GM23338 (cell line): ENCODE results near the gene ZC3H12C. TPM values are rescaled to one million over a fixed set of nuclear protein-coding genes. Genes with fewer than 3 reads are reported as not detected.

Experiments used
- ATAC-seq: fragments of 200-7000 bp; cut with Tn5 transposase; 3 replicates; pipeline ENCODE4 v1.9.1; 2020
- DNase-seq: peaks from one replicate; pipeline ENCODE4 v3.0.0-alpha.2; 2015; ENCODE audit warnings: low spot score
- H2AFZ ChIP-seq: fragments of 200-600 bp; sonication (generic); 2 replicates; pipeline ENCODE4 v1.8.0; 2016; ENCODE audit warnings: antibody characterized with exemption, mild to moderate bottlenecking, moderate library complexity
- H3F3A ChIP-seq: fragments of 200-600 bp; sonication (generic); replicated peaks from 2 replicates; pipeline ENCODE4 v1.8.0; 2017; ENCODE audit warnings: antibody characterized with exemption, mixed run types, low read depth
- H3K27ac ChIP-seq: fragments of 200-600 bp; sonication (generic); 2 replicates; pipeline ENCODE4 v1.6.1; 2016; ENCODE audit warnings: low read depth
- H3K27me3 ChIP-seq: fragments of 200-600 bp; sonication (generic); 2 replicates; pipeline ENCODE4 v1.8.0; 2016; ENCODE audit warnings: mild to moderate bottlenecking, mixed run types, moderate library complexity; ENCODE audit not compliant: insufficient read depth
- H3K36me3 ChIP-seq: fragments of 200-600 bp; sonication (generic); 2 replicates; pipeline ENCODE4 v1.8.0; 2016; ENCODE audit warnings: mild to moderate bottlenecking; ENCODE audit not compliant: insufficient read depth
- H3K4me1 ChIP-seq: fragments of 200-600 bp; sonication (generic); 2 replicates; pipeline ENCODE4 v1.8.0; 2016; ENCODE audit warnings: mild to moderate bottlenecking, moderate library complexity; ENCODE audit not compliant: insufficient read depth
- H3K4me2 ChIP-seq: fragments of 200-600 bp; sonication (generic); 2 replicates; pipeline ENCODE4 v1.7.1; 2017; ENCODE audit warnings: mixed run types
- H3K4me3 ChIP-seq: fragments of 200-600 bp; sonication (generic); 2 replicates; pipeline ENCODE4 v1.6.1; 2016; ENCODE audit warnings: mixed run types
- H3K79me2 ChIP-seq: fragments of 200-600 bp; sonication (generic); replicated peaks from 2 replicates; pipeline ENCODE4 v1.8.0; 2017; ENCODE audit warnings: mild to moderate bottlenecking; ENCODE audit not compliant: insufficient read depth
- H3K9me2 ChIP-seq: fragments of 200-600 bp; sonication (generic); 2 replicates; pipeline ENCODE4 v1.8.0; 2017; ENCODE audit not compliant: insufficient read depth
- H4K20me1 ChIP-seq: fragments of 200-600 bp; sonication (generic); replicated peaks from 2 replicates; pipeline ENCODE4 v1.8.0; 2017; ENCODE audit warnings: mild to moderate bottlenecking; ENCODE audit not compliant: insufficient read depth
- H3K27ac Mint-ChIP-seq: 2 replicates; pipeline ENCODE4 v1.8.0; 2020; ENCODE audit warnings: inconsistent platforms, mild to moderate bottlenecking, moderate library complexity, mixed read lengths
- H3K27me3 Mint-ChIP-seq: 3 replicates; pipeline ENCODE4 v1.8.0; 2022; ENCODE audit warnings: low read depth, mild to moderate bottlenecking, moderate library complexity, mixed read lengths, inconsistent platforms; ENCODE audit not compliant: insufficient read depth, poor library complexity
- H3K36me3 Mint-ChIP-seq: 3 replicates; pipeline ENCODE4 v1.8.0; 2021; ENCODE audit warnings: low read depth, mild to moderate bottlenecking, inconsistent platforms, moderate library complexity, mixed read lengths
- H3K4me1 Mint-ChIP-seq: 3 replicates; pipeline ENCODE4 v1.8.0; 2020; ENCODE audit warnings: mild to moderate bottlenecking, inconsistent platforms, mixed read lengths
- H3K4me3 Mint-ChIP-seq: 3 replicates; pipeline ENCODE4 v1.8.0; 2021; ENCODE audit warnings: moderate library complexity, mild to moderate bottlenecking, inconsistent platforms, mixed read lengths
- H3K9me3 Mint-ChIP-seq: 3 replicates; pipeline ENCODE4 v1.8.0; 2020; ENCODE audit warnings: moderate library complexity, mild to moderate bottlenecking, inconsistent platforms, mixed read lengths
- CREB1 ChIP-seq: fragments of 250-450 bp; sonication (Bioruptor Pico); IDR thresholded peaks from 2 replicates; pipeline ENCODE4 v1.5.0; 2020; ENCODE audit warnings: low read depth, mild to moderate bottlenecking, moderate library complexity
- CTCF ChIP-seq, 2 experiments: fragments of 200-600 bp in 1 of 2; sonication (generic) in 1 of 2; conservative IDR thresholded peaks; 2 replicates each; pipeline versions ENCODE4 v1.5.1 to v1.6.1; 2016 to 2017; ENCODE audit warnings: antibody characterized with exemption in 2 of 2, low read depth in 2 of 2, mild to moderate bottlenecking in 2 of 2, moderate library complexity in 1 of 2
- ETS1 ChIP-seq: IDR thresholded peaks from 2 replicates; pipeline ENCODE4 v1.6.1; 2016; ENCODE audit warnings: antibody characterized with exemption
- EZH2 ChIP-seq: fragments of 200-600 bp; sonication (generic); IDR thresholded peaks from one replicate; pipeline ENCODE4 v1.8.0; 2017; ENCODE audit warnings: antibody characterized with exemption, mild to moderate bottlenecking, low read depth; ENCODE audit not compliant: unreplicated experiment
- JUNB ChIP-seq: IDR thresholded peaks from one replicate; pipeline ENCODE4 v1.6.1; 2016; ENCODE audit warnings: antibody characterized with exemption; ENCODE audit not compliant: unreplicated experiment
- POLR2AphosphoS5 ChIP-seq: IDR thresholded peaks from 2 replicates; pipeline ENCODE4 v1.6.1; 2016; ENCODE audit warnings: antibody characterized with exemption, low read depth
- STAT1 ChIP-seq: IDR thresholded peaks from one replicate; pipeline ENCODE4 v1.6.1; 2016; ENCODE audit warnings: antibody characterized with exemption; ENCODE audit not compliant: unreplicated experiment
- ZNF114 ChIP-seq: fragments of 250-450 bp; sonication (Bioruptor Pico); IDR thresholded peaks from 2 replicates; pipeline ENCODE4 v1.5.0; 2020; ENCODE audit warnings: mild to moderate bottlenecking, moderate library complexity
- ZNF462 ChIP-seq: fragments of 250-450 bp; sonication (Bioruptor Pico); IDR thresholded peaks from 2 replicates; pipeline ENCODE4 v1.5.0; 2020; ENCODE audit warnings: mild to moderate bottlenecking, moderate library complexity
- polyA plus RNA-seq: library from polyadenylated mRNA; unstranded; fragments of >200 nt; fragmentation: Nextera tagmentation; extraction: Ambion mirVana; gene quantifications from 2 replicates; pipeline ENCODE4 v1.2.1, GENCODE V29; 2016
- total RNA-seq: library from RNA; depleted of rRNA; stranded (reverse); fragments of >200 nt; shearing (Covaris generic); gene quantifications from 2 replicates; pipeline ENCODE4 v1.2.3, GENCODE V29; 2014

The ZC3H12C gene
- total and polyA plus RNA-seq, 2 experiments from 2014 or later = 0.55 to 2.4 TPM

GRCh38 chr11:110069158-110069737 is 23.9 kb upstream of the ZC3H12C start (continued):
- no peak for TF ChIP-seq CTCF (conservative IDR thresholded peaks at IDR 0.05; ENCODE audit: low read depth in 2 of 2)
- TF ChIP-seq STAT1 = no peak

- no peak overlapping the region for H3K27ac Mint-ChIP-seq
- no peaks in the 10 kb centered on the region for H3K36me3 Mint-ChIP-seq
- ATAC-seq (no peak), DNase-seq (no peak)
- no peak overlapping the region for H3K4me3 Mint-ChIP-seq
- Histone ChIP-seq H3K27ac (no peak overlapping the region), H2AFZ (no peak overlapping the region), H3K4me2 (no peak overlapping the region), H3K79me2 (no peaks in the 10 kb centered on the region), H3K9me2 (peaks cover 18% of the 10 kb centered on the region), H3K36me3 (no peaks in the 10 kb centered on the region), H3K4me3 (no peak overlapping the region), H4K20me1 (no peaks in the 10 kb centered on the region), H3K27me3 (no peaks in the 10 kb centered on the region), H3K4me1 (peaks cover 3% of the 10 kb centered on the region; the same call in 1 of the 2 replicates), H3F3A (no peaks in the 10 kb centered on the region)
- H3K27me3 Mint-ChIP-seq = peaks cover 2% of the 10 kb centered on the region
- H3K4me1 Mint-ChIP-seq = peaks cover 7% of the 10 kb centered on the region; the same call in 2 of the 3 replicates
- H3K9me3 Mint-ChIP-seq = no peaks in the 10 kb centered on the region
- TF ChIP-seq CTCF (conservative IDR thresholded peaks at IDR 0.05; ENCODE audit: low read depth in 2 of 2) (no peak), ETS1 (no peak), EZH2 (no peak), JUNB (no peak), POLR2AphosphoS5 (no peak), CREB1 (CRISPR knock-in tag) (no peak), STAT1 (no peak), ZNF462 (no peak), ZNF114 (CRISPR knock-in tag) (no peak)
Observed at GRCh38 chr11:110070176-110070575, 23.0 kb upstream of the ZC3H12C start.
